Subcutaneous abdominal adipose tissue (tissue), 5 donors: Measurements from ENCODE around the gene TPI1.

ENCODE experiments used
- H3K27ac ChIP-seq: one replicate; pipeline ENCODE4 v1.7.0; 2013; ENCODE audit warnings: low read depth, mild to moderate bottlenecking, inconsistent platforms, low read length, moderate library complexity
- H3K27me3 ChIP-seq, 5 donors: one replicate each; pipeline ENCODE4 v1.7.0; 2013; ENCODE audit warnings: low read length in 5 of 5, inconsistent platforms in 1 of 5; ENCODE audit not compliant: control insufficient read depth in 5 of 5, insufficient read depth in 4 of 5
- H3K36me3 ChIP-seq, 5 donors: one replicate each; pipeline ENCODE4 v1.7.0; 2013; ENCODE audit warnings: low read length in 5 of 5; ENCODE audit not compliant: control insufficient read depth in 5 of 5, insufficient read depth in 5 of 5
- H3K4me1 ChIP-seq, 5 donors: one replicate each; pipeline ENCODE4 v1.7.0; 2013; ENCODE audit warnings: low read length in 5 of 5, mild to moderate bottlenecking in 3 of 5, moderate library complexity in 1 of 5; ENCODE audit not compliant: control insufficient read depth in 5 of 5, insufficient read depth in 5 of 5
- H3K4me3 ChIP-seq, 5 donors: one replicate each; pipeline ENCODE4 v1.7.0; 2013; ENCODE audit warnings: low read length in 5 of 5, low read depth in 1 of 5
- H3K9ac ChIP-seq, 5 donors: one replicate each; pipeline ENCODE4 v1.7.0; 2013; ENCODE audit warnings: low read length in 5 of 5, mild to moderate bottlenecking in 4 of 5, moderate library complexity in 3 of 5
- H3K9me3 ChIP-seq, 5 donors: one replicate each; pipeline ENCODE4 v1.7.0; 2013; ENCODE audit warnings: low read length in 5 of 5; ENCODE audit not compliant: control insufficient read depth in 5 of 5
- donor health status: healthy.
- donor health status: healthy.
- donor health status: healthy.
- donor health status: healthy.
- donor health status: healthy.

Gene TPI1

GRCh38 chr12:6823182-6824084 is 43.9 kb upstream of the TPI1 start:
- no peak overlapping the region for H3K9ac ChIP-seq
- peaks cover 0 to 7% (median 0%) of the 10 kb centered on the region in 5 donors for H3K36me3 ChIP-seq
- no peak overlapping the region for H3K27ac ChIP-seq
- peaks cover 32 to 56% (median 44%) of the 10 kb centered on the region in 5 donors for H3K27me3 ChIP-seq
- peaks cover 0 to 30% (median 25%) of the 10 kb centered on the region in 5 donors for H3K4me1 ChIP-seq
- H3K4me3 ChIP-seq: no peak overlapping the region
- H3K9me3 ChIP-seq: no peaks in the 10 kb centered on the region

GRCh38 chr12:6824085-6824775 is 43.1 kb upstream of the TPI1 start:
- Histone ChIP-seq H3K27ac (no peak overlapping the region), H3K4me1 (peaks cover 0 to 37% (median 32%) of the 10 kb centered on the region in 5 donors), H3K4me3 (no peak overlapping the region), H3K27me3 (peaks cover 36 to 61% (median 49%) of the 10 kb centered on the region in 5 donors), H3K9ac (no peak overlapping the region), H3K36me3 (peaks cover 0 to 4% (median 0%) of the 10 kb centered on the region in 5 donors), H3K9me3 (no peaks in the 10 kb centered on the region)

DNA sequence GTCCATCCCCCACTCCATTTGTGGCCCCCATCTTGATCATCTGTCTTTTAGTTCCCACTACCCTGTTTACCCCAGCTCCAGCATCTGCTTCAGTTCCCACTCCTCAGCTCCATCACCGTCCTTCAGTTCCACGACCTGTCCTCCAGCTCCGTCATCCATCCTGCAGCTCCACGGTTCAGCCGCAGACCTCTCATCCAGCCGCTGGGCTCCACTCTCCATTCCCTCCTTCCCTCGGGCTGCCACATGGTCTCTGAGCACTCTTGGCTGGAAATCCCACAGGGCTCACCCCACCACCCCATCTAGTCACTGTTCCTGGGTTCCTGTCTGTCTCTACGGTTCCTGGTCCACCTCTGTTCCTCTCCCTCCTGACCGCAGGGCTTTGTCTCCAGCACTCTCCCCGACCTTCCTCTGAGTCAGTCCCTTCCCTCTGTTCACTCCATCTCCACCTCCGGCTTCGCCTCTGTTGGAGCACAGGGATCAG is 42.4 kb upstream of the TPI1 start:
- Histone ChIP-seq H3K4me3 (no peak overlapping the region), H3K36me3 (no peaks in the 10 kb centered on the region), H3K27ac (no peak overlapping the region), H3K9me3 (no peaks in the 10 kb centered on the region), H3K9ac (no peak overlapping the region), H3K27me3 (peaks cover 43 to 68% (median 56%) of the 10 kb centered on the region in 5 donors), H3K4me1 (peaks cover 0 to 44% (median 36%) of the 10 kb centered on the region in 5 donors)

- Histone ChIP-seq H3K9ac (no peak overlapping the region), H3K27me3 (peaks cover 43 to 65% (median 62%) of the 10 kb centered on the region in 5 donors), H3K36me3 (no peaks in the 10 kb centered on the region), H3K27ac (no peak overlapping the region), H3K9me3 (no peaks in the 10 kb centered on the region), H3K4me1 (peaks cover 0 to 46% (median 36%) of the 10 kb centered on the region in 5 donors), H3K4me3 (no peak overlapping the region)
Measured at GRCh38 chr12:6825398-6826124, 41.8 kb upstream of the TPI1 start.

GRCh38 chr12:6826125-6826733 is 41.1 kb upstream of the TPI1 start:
- no peaks in the 10 kb centered on the region for H3K36me3 ChIP-seq
- H3K4me3 ChIP-seq: no peak overlapping the region
- no peak overlapping the region for H3K27ac ChIP-seq
- no peak overlapping the region for H3K9ac ChIP-seq
- peaks cover 0 to 44% (median 31%) of the 10 kb centered on the region in 5 donors for H3K4me1 ChIP-seq
- H3K9me3 ChIP-seq: no peaks in the 10 kb centered on the region
- peaks cover 43 to 64% (median 59%) of the 10 kb centered on the region in 5 donors for H3K27me3 ChIP-seq

- Histone ChIP-seq H3K4me1 (peaks cover 0 to 40% (median 27%) of the 10 kb centered on the region in 5 donors), H3K9me3 (no peaks in the 10 kb centered on the region), H3K4me3 (no peak overlapping the region), H3K36me3 (peaks cover 0 to 2% (median 0%) of the 10 kb centered on the region in 5 donors), H3K27me3 (peaks cover 41 to 61% (median 57%) of the 10 kb centered on the region in 5 donors), H3K27ac (no peak overlapping the region), H3K9ac (no peak overlapping the region)
Measured at GRCh38 chr12:6826734-6827436, 40.4 kb upstream of the TPI1 start.

DNA sequence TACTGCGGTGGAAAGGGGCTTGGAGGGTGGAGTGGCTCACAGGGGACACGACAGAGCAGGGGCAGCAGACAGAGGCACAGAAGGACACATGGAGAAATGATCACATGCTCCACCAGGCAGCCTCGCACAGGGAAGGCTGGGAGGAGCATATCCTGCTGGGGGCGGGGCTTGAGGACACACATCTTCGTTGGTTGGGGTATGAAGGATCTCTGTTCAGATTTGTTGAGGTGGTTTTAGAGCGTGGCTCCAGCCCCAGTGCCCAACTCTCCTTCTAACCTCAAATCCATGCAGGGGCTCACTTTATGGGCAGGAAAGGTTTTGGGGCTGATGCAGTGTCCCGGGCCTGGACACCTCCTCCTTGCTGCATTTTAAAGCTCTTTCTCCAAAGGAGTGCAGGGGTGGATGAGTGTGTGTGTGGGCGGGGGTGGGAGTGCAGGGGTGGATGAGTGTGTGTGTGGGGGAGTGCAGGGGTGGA is 39.9 kb upstream of the TPI1 start:
- no peak overlapping the region for H3K27ac ChIP-seq
- H3K4me1 ChIP-seq: peaks cover 0 to 35% (median 21%) of the 10 kb centered on the region in 5 donors
- peaks cover 36 to 55% (median 51%) of the 10 kb centered on the region in 5 donors for H3K27me3 ChIP-seq
- no peak overlapping the region for H3K9ac ChIP-seq
- no peak overlapping the region for H3K4me3 ChIP-seq
- H3K36me3 ChIP-seq: peaks cover 0 to 2% (median 0%) of the 10 kb centered on the region in 5 donors
- H3K9me3 ChIP-seq: no peaks in the 10 kb centered on the region

DNA sequence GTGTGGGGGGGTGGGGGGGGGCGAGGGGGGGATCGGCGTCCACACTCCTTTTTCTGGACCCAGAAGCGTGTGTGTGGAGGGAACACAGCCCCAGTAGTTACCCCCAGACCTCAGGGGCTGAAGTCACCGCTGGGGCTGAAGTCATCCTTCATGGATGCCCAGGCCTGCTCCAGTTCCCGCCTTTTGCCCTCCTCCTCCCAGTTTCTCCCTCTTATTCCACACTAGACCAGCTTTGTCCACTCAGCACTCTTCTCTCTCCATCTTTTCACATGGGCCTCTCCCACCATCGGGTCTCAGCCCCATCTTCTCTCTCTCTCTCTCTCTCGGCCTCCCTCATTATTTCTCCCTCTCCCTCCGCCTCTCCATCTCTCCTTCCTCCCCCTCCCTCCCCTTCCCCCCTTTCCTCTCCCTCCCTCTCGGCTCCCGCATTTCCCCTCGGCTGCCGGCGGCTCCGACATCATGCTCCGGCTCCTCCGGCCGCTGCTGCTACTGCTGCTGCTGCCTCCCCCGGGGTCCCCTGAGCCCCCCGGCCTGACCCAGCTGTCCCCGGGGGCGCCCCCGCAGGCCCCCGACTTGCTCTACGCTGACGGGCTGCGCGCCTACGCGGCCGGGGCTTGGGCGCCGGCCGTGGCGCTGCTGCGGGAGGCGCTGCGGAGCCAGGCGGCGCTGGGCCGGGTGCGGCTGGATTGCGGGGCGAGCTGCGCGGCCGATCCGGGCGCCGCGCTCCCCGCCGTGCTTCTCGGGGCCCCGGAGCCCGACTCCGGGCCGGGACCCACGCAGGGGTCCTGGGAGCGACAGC is 39.1 kb upstream of the TPI1 start, which contains the start of gene P3H3:
TSS of gene P3H3 (plus strand) at position 426 of the 799 bp plus-strand sequence. CDS start at position 460, 34 bp downstream.
- Histone ChIP-seq H3K4me3 (peak within 1 kb of the TSS; percentile 61 to 79 (median 71)), H3K27me3 (peaks cover 32 to 50% (median 45%) of the 10 kb centered on the region in 5 donors), H3K9me3 (no peaks in the 10 kb centered on the region), H3K9ac (peak within 1 kb of the TSS in 4 of 5 donors; percentile 36 to 72 (median 60)), H3K36me3 (peaks cover 0 to 2% (median 0%) of the 10 kb centered on the region in 5 donors), H3K27ac (peak within 1 kb of the TSS; percentile 23), H3K4me1 (peaks cover 0 to 35% (median 21%) of the 10 kb centered on the region in 5 donors)
